CD4-positive, alpha-beta T cell (primary cell): ENCODE data around the gene SLC25A28. TPM values are rescaled to one million over a fixed set of nuclear protein-coding genes. Genes with fewer than 3 reads are reported as not detected.

Source experiments
- ATAC-seq: fragments of 200-7000 bp; cut with Tn5 transposase; one replicate; pipeline ENCODE4 v1.10.0; 2022; ENCODE audit warnings: mild to moderate bottlenecking; ENCODE audit not compliant: poor library complexity
- CTCF ChIA-PET: fragments of 350-600 bp; sonication (Branson Sonifier 250); formaldehyde crosslinking; loops from one replicate; lab custom pipeline; 2021; ENCODE audit warnings: antibody characterized with exemption, inconsistent platforms; lab: Charles Lee
- POLR2A ChIA-PET: fragments of 350-600 bp; sonication (Branson Sonifier 250); formaldehyde crosslinking; loops from one replicate; lab custom pipeline; 2021; ENCODE audit warnings: antibody characterized with exemption, inconsistent platforms; lab: Charles Lee
- DNase-seq, 14 experiments: peaks; one replicate each; pipeline ENCODE4 v3.0.0-alpha.2; 2013 to 2020; ENCODE audit warnings: mixed read lengths in 2 of 14
- H3K27ac ChIP-seq, 2 donors: one replicate each; pipeline versions ENCODE4 v1.5.1 to v1.7.0; 2013; ENCODE audit warnings: low read length in 2 of 2, low read depth in 1 of 2, mild to moderate bottlenecking in 1 of 2
- H3K27me3 ChIP-seq, 2 experiments: 1 replicate in 1 of 2; 2 replicates in 1 of 2; pipeline versions ENCODE4 v1.6.1 to v1.7.0; 2013; ENCODE audit warnings: low read length in 2 of 2, control low read depth in 1 of 2, mild to moderate bottlenecking in 1 of 2, moderate library complexity in 1 of 2; ENCODE audit not compliant: insufficient read depth in 2 of 2, control insufficient read depth in 1 of 2
- H3K36me3 ChIP-seq: one replicate; pipeline ENCODE4 v1.6.1; 2013; ENCODE audit warnings: low read length, control low read depth; ENCODE audit not compliant: insufficient read depth
- H3K4me1 ChIP-seq: one replicate; pipeline ENCODE4 v1.6.1; 2013; ENCODE audit warnings: low read length, control low read depth; ENCODE audit not compliant: insufficient read depth
- H3K4me3 ChIP-seq: one replicate; pipeline ENCODE4 v1.5.1; 2013; ENCODE audit warnings: mild to moderate bottlenecking, low read length, moderate library complexity
- H3K9me3 ChIP-seq, 2 experiments: 1 replicate in 1 of 2; 2 replicates in 1 of 2; pipeline versions ENCODE4 v1.6.1 to v1.7.0; 2013; ENCODE audit warnings: low read length in 2 of 2, mild to moderate bottlenecking in 2 of 2, control low read depth in 1 of 2, moderate library complexity in 1 of 2; ENCODE audit not compliant: control insufficient read depth in 1 of 2, insufficient read depth in 1 of 2
- H3K27ac Mint-ChIP-seq: one replicate; pipeline ENCODE4 v1.8.0; 2020; ENCODE audit warnings: mixed read lengths
- H3K27me3 Mint-ChIP-seq: one replicate; pipeline ENCODE4 v1.8.0; 2021; ENCODE audit warnings: mixed read lengths
- H3K36me3 Mint-ChIP-seq: one replicate; pipeline ENCODE4 v1.8.0; 2021; ENCODE audit warnings: low read depth, mixed read lengths
- H3K4me1 Mint-ChIP-seq: one replicate; pipeline ENCODE4 v1.8.0; 2021; ENCODE audit warnings: low read depth, mixed read lengths
- H3K4me3 Mint-ChIP-seq: one replicate; pipeline ENCODE4 v1.8.0; 2020; ENCODE audit warnings: mild to moderate bottlenecking, mixed read lengths
- H3K9me3 Mint-ChIP-seq: one replicate; pipeline ENCODE4 v1.8.0; 2020; ENCODE audit warnings: mixed read lengths
- CTCF ChIP-seq: fragments of 200-600 bp; IDR thresholded peaks from one replicate; pipeline ENCODE4 v1.8.0; 2022; ENCODE audit warnings: antibody characterized with exemption, mild to moderate bottlenecking
- intact Hi-C, 2 experiments: fragments of 100-400 bp; cut with DNase I in 1 of 2; cut with micrococcal nuclease in 1 of 2; formaldehyde crosslinking; loops; one replicate each; pipeline versions ENCODE4 v1.15.1 to v1.9.0; 2023 to 2025; cut with DNase I, micrococcal nuclease
- total RNA-seq, 174 experiments: library from RNA in 2 of 174; stranded (reverse) in 2 of 174; gene quantifications; one replicate each; pipeline ENCODE4 v1.2.3 and lab custom pipeline; 2021 to 2026

The SLC25A28 gene
- total RNA-seq, 2 experiments from 2014 or later: 112 to 113 TPM

DNA sequence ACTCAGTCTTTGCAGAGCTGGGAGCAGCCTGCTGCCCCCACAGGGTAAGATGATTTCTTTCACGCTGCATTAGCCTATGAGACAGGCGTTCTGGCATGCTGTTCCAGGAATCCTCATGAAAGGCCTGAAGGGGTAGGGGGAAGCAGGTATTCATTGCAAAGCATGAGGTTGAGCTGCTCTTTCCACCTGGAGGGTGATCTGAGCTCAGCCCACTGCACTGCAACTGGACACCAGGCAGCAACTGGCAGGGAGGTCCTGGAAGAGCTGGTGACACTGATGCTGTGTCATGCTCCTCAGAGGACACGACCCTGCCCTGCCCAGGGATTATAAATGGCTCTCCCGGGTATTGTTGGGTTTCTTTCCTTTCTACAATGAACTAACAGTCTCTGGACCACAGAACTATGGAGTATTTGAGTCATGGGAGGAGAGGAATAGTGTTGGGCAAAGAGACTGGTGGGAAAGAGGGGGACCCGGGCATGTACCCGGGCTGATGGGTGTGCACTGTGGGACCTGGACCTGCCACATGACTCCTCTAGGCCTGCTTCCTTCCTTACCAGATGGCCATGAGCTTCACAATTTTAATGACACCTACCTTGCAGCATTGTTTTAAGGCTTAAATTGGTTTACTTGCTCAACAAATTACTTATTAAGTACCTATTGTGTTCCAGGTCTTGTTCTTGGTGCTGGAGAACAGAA lies 24.3 kb downstream of the SLC25A28 start:
- no peaks in the 10 kb centered on the region for H3K9me3 ChIP-seq
- H3K4me1 Mint-ChIP-seq: no peaks in the 10 kb centered on the region
- H3K36me3 Mint-ChIP-seq: no peaks in the 10 kb centered on the region
- DNase-seq: no peak
- CTCF ChIA-PET: no interaction called here
- no peaks in the 10 kb centered on the region for H3K9me3 Mint-ChIP-seq
- H3K4me1 ChIP-seq: no peaks in the 10 kb centered on the region
- no peak overlapping the region for H3K4me3 ChIP-seq
- intact Hi-C loops: no loop called here
- no peak overlapping the region for H3K27ac ChIP-seq
- peaks cover 9% of the 10 kb centered on the region for H3K27me3 Mint-ChIP-seq
- no peak overlapping the region for H3K27ac Mint-ChIP-seq
- POLR2A ChIA-PET: no interaction called here
- no peak for TF ChIP-seq CTCF
- H3K36me3 ChIP-seq: no peaks in the 10 kb centered on the region
- H3K27me3 ChIP-seq: no peaks in the 10 kb centered on the region
- no peak for ATAC-seq
- H3K4me3 Mint-ChIP-seq: no peak overlapping the region

DNA sequence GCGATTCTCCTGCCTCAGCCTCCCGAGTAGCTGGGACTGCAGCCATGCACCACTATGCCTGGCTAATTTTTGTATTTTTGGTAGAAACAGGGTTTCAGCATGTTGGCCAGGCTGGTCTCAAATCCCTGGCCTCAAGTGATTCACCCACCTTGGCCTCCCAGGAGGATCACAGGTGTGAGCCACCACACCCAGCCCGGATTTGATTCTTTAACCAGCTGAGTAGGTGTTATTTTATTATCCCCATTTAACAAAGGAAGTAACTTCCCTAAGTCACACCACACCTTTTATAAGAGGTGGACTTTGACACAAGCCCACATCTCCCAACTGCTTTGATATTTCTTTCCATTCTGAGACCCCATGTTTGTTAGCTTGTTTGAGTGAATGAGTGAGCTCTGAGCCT lies 25.0 kb downstream of the SLC25A28 start:
- Mint-ChIP-seq H3K27ac (no peak overlapping the region), H3K27me3 (peaks cover 9% of the 10 kb centered on the region), H3K4me3 (no peak overlapping the region), H3K36me3 (no peaks in the 10 kb centered on the region), H3K4me1 (no peaks in the 10 kb centered on the region), H3K9me3 (no peaks in the 10 kb centered on the region)
- H3K27me3 ChIP-seq: no peaks in the 10 kb centered on the region
- no peaks in the 10 kb centered on the region for H3K36me3 ChIP-seq
- no peaks in the 10 kb centered on the region for H3K9me3 ChIP-seq
- ATAC-seq (no peak), DNase-seq (no peak)
- TF ChIP-seq CTCF: no peak
- H3K4me1 ChIP-seq: no peaks in the 10 kb centered on the region
- no peak overlapping the region for H3K4me3 ChIP-seq
- intact Hi-C loops: no loop called here
- H3K27ac ChIP-seq: no peak overlapping the region
- ChIA-PET POLR2A (no interaction called here), CTCF (interaction anchor here (1.2 kb wide), 1 partner anchor 9 kb away, joined by 3 read pairs; no protein-coding TSS in a partner anchor)

- POLR2A ChIA-PET: no interaction called here
- ATAC-seq (no peak), DNase-seq (no peak)
- no peaks in the 10 kb centered on the region for H3K36me3 ChIP-seq
- no peaks in the 10 kb centered on the region for H3K9me3 ChIP-seq
- intact Hi-C loops: no loop called here
- no peak overlapping the region for H3K27ac Mint-ChIP-seq
- H3K36me3 Mint-ChIP-seq: no peaks in the 10 kb centered on the region
- H3K27me3 Mint-ChIP-seq: peaks cover 9% of the 10 kb centered on the region
- no peak overlapping the region for H3K27ac ChIP-seq
- CTCF ChIA-PET: no interaction called here
- TF ChIP-seq CTCF: no peak
- H3K4me1 ChIP-seq: no peaks in the 10 kb centered on the region
- H3K9me3 Mint-ChIP-seq: no peaks in the 10 kb centered on the region
- H3K4me3 Mint-ChIP-seq: no peak overlapping the region
- H3K4me1 Mint-ChIP-seq: no peaks in the 10 kb centered on the region
- H3K4me3 ChIP-seq: no peak overlapping the region
- H3K27me3 ChIP-seq: peaks cover 0 to 2% of the 10 kb centered on the region in 2 experiments
Measured at GRCh38 chr10:99593312-99593711, 26.9 kb downstream of the SLC25A28 start.
